Heart right ventricle (tissue), 16 donors: ENCODE measurements around the gene OTULINL. TPM values are rescaled to one million over a fixed set of nuclear protein-coding genes. Genes with fewer than 3 reads are reported as not detected.

ENCODE experiments used
- ATAC-seq, 8 donors: fragments of 200-7000 bp; cut with Tn5 transposase; one replicate each; pipeline ENCODE4 v1.9.1; 2020; ENCODE audit warnings: mild to moderate bottlenecking in 8 of 8, moderate library complexity in 8 of 8, moderate number of reproducible peaks in 1 of 8
- DNase-seq, 2 donors: peaks; one replicate each; pipeline ENCODE4 v3.0.0-alpha.2; 2020
- H3K27ac ChIP-seq, 10 donors: fragments of 200-600 bp; sonication (generic) in 2 of 10; one replicate each; pipeline versions ENCODE4 v1.5.0 to v1.8.0; 2020 to 2022; ENCODE audit warnings: mild to moderate bottlenecking in 3 of 10
- H3K27me3 ChIP-seq, 7 donors: fragments of 200-600 bp; one replicate each; pipeline ENCODE4 v1.8.0; 2021 to 2022; ENCODE audit warnings: mild to moderate bottlenecking in 2 of 7
- H3K36me3 ChIP-seq, 9 donors: fragments of 200-600 bp; sonication (generic) in 1 of 9; one replicate each; pipeline versions ENCODE4 v1.5.0 to v1.8.0; 2020 to 2022; ENCODE audit warnings: mild to moderate bottlenecking in 2 of 9
- H3K4me1 ChIP-seq, 9 donors: fragments of 200-600 bp; sonication (generic) in 1 of 9; one replicate each; pipeline versions ENCODE4 v1.5.0 to v1.8.0; 2020 to 2022; ENCODE audit warnings: mild to moderate bottlenecking in 4 of 9
- H3K4me3 ChIP-seq, 10 donors: fragments of 200-600 bp; sonication (generic) in 2 of 10; one replicate each; pipeline versions ENCODE4 v1.5.0 to v1.8.0; 2020 to 2022; ENCODE audit warnings: mild to moderate bottlenecking in 7 of 10, moderate library complexity in 2 of 10
- H3K9me3 ChIP-seq, 11 donors: fragments of 200-600 bp in 10 of 11; sonication (generic) in 2 of 11; one replicate each; pipeline versions ENCODE4 v1.5.0 to v1.8.0; 2013 to 2022; ENCODE audit warnings: mild to moderate bottlenecking in 2 of 11, control low read depth in 1 of 11, moderate library complexity in 1 of 11
- CTCF ChIP-seq, 9 donors: fragments of 200-600 bp; sonication (generic) in 2 of 9; IDR thresholded peaks; one replicate each; pipeline versions ENCODE4 v1.5.0 to v1.8.0; 2021 to 2022; ENCODE audit warnings: antibody characterized with exemption in 9 of 9, mild to moderate bottlenecking in 5 of 9, moderate library complexity in 1 of 9
- WGBS, 2 donors: extraction: QIAGEN DNeasy Blood & Tissue Kit; methylation state at CpG; one replicate each; pipeline ENCODE4 v1.1.7; 2013; ENCODE audit warnings: inconsistent platforms in 1 of 2; 5-methylcytosine and 5-hydroxymethylcytosine counted together
- intact Hi-C, 10 donors: fragments of 100-400 bp; cut with DNase I; formaldehyde crosslinking; loops; one replicate each; pipeline versions ENCODE4 v1.11.1 to v1.14.2; 2022
- polyA plus RNA-seq, 2 donors: library from polyadenylated mRNA; stranded (reverse); fragments of 200-250 nt; gene quantifications; one replicate each; pipeline ENCODE4 v1.2.3, GENCODE V29; 2013
- total RNA-seq, 10 donors: library from RNA; stranded (reverse); fragmentation: NEBNext Ultra II Directional in 3 of 10; extraction: Animal tissue kit (Norgen Biotek cat#: 25700) in 3 of 10; gene quantifications; one replicate each; pipeline versions ENCODE4 v1.2.1 to v1.2.4, GENCODE V29; 2021 to 2023
- donor health status: Arrhythmogenic right ventricular cardiomyopathy.
- donor health status: ischemic (EF 13 %, LVEDD 7.1; RV severe dilation, severe dysfunction).
- donor health status: healthy with polysubstance abuse.
- donor health status: DM: no; HTN: yes; CAD: no.
- donor health status: DM: no; HTN: no; CAD: no.
- donor health status: ischemic (EF 25% LVEDD 6.9; RV normal size, moderate dysfunction).
- donor health status: ischemic (EF 25% LVEDD 5.7; RV mildly dilated, moderate dysfunction).
- donor health status: healthy.
- donor health status: DM: yes; HTN: yes; CAD: no.
- donor health status: Ischemic cardiomyopathy.
- donor health status: ischemic (EF 35%, LVEDD 5.7; RV mildly dilated, moderate dysfunction).
- donor health status: nonischemic (EF 11% LVEDD 7.7; RV severe dilation, severe dysfunction).
- donor health status: DM: yes; HTN: yes; CAD: no.
- donor health status: PGD.
- donor health status: ischemic (EF 29% LVEDD 5.4; RV normal size, mild dysfunction).
- donor health status: nonischemic (EF 23%, LVEDD 6.1; RV moderate dilation, normal function).

Gene OTULINL
- total and polyA plus RNA-seq, 12 donors = 0.29 to 9.5 (median 1.3) TPM

- Histone ChIP-seq H3K27me3 (no peaks in the 10 kb centered on the region), H3K4me3 (no peak overlapping the region), H3K27ac (no peak overlapping the region), H3K4me1 (no peaks in the 10 kb centered on the region), H3K36me3 (no peaks in the 10 kb centered on the region), H3K9me3 (no peaks in the 10 kb centered on the region)
- ATAC-seq (no peak), DNase-seq (no peak)
- TF ChIP-seq CTCF (IDR thresholded peaks at IDR 0.05) = no peak
- intact Hi-C loops = no loop called here
- WGBS, 2 donors = 83 to 92% methylated on average over 2 of the region's 2 CpGs
Measured at GRCh38 chr5:14630671-14631070, 49.1 kb downstream of the OTULINL start.

- TF ChIP-seq CTCF (IDR thresholded peaks at IDR 0.05) = no peak
- Histone ChIP-seq H3K36me3 (no peaks in the 10 kb centered on the region), H3K4me1 (no peaks in the 10 kb centered on the region), H3K27me3 (peaks cover 0 to 4% (median 0%) of the 10 kb centered on the region in 7 donors), H3K4me3 (no peak overlapping the region), H3K27ac (no peak overlapping the region), H3K9me3 (no peaks in the 10 kb centered on the region)
- 78 to 81% methylated on average over 2 of the region's 2 CpGs for WGBS, 2 donors
- DNase-seq = no peak
- ATAC-seq = no peak
- intact Hi-C loops = no loop called here
Measured at GRCh38 chr5:14635656-14636055, 54.1 kb downstream of the OTULINL start.

DNA sequence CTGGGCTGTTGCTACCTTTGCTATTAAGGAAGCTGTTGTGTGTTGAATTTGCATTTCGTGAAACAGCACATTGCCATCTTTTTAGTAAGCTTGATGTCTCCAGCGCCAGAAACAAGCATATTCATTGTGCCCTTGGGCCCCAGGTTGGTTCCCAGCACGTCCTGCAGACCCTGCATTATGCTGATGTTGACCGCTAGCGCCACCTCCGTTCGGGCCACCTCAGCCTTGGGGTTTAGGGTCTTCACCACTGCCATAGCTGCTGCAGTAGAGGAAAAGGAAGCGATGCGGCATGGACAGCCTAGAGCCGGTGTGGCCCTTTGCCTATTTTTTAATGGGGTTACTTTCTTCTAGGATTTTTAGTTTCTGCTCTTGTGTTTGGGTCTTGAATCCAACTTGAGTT lies 59.2 kb downstream of the OTULINL start:
- no peak for ATAC-seq
- intact Hi-C loops = loop anchor here in 7 of 10 donors (10.0 kb wide), 7 partner anchors 136 to 656 kb away; no protein-coding TSS in a partner anchor
- DNase-seq = no peak
- no peaks in the 10 kb centered on the region for H3K36me3 ChIP-seq
- no peak for TF ChIP-seq CTCF (IDR thresholded peaks at IDR 0.05)
- H3K27ac ChIP-seq = no peak overlapping the region
- WGBS, 2 donors = 71 to 72% methylated on average over 10 of the region's 10 CpGs
- H3K27me3 ChIP-seq = peaks cover 0 to 23% (median 6%) of the 10 kb centered on the region in 7 donors
- H3K4me1 ChIP-seq = no peaks in the 10 kb centered on the region
- H3K4me3 ChIP-seq = no peak overlapping the region
- H3K9me3 ChIP-seq = no peaks in the 10 kb centered on the region

- intact Hi-C loops = loop anchor here in 9 of 10 donors (5.0 to 10.0 kb wide), 11 partner anchors 140 to 660 kb away; no protein-coding TSS in a partner anchor
Measured at GRCh38 chr5:14644623-14645237, 63.1 kb downstream of the OTULINL start.

More at GRCh38 chr5:14644623-14645237, 63.1 kb downstream of the OTULINL start:
- WGBS, 2 donors = 72 to 94% methylated on average over 1 of the region's 1 CpG
- DNase-seq = no peak
- no peak overlapping the region for H3K27ac ChIP-seq
- peaks cover 0 to 25% (median 6%) of the 10 kb centered on the region in 7 donors for H3K27me3 ChIP-seq
- peaks cover 0 to 3% (median 0%) of the 10 kb centered on the region in 11 donors for H3K9me3 ChIP-seq
- no peaks in the 10 kb centered on the region for H3K36me3 ChIP-seq
- no peak for TF ChIP-seq CTCF (IDR thresholded peaks at IDR 0.05)
- H3K4me1 ChIP-seq = peaks cover 0 to 5% (median 0%) of the 10 kb centered on the region in 9 donors
- H3K4me3 ChIP-seq = no peak overlapping the region
- ATAC-seq = no peak
